HepG2 (cell line): ENCODE data around the gene CD151. TPM values are rescaled to one million over a fixed set of nuclear protein-coding genes. Genes with fewer than 3 reads are reported as not detected.

Source experiments
- AGO1 ChIP-seq: fragments of 200-400 bp; formaldehyde crosslinking; IDR thresholded peaks from 2 replicates; pipeline ENCODE4 v1.6.1; 2017; ENCODE audit warnings: mild to moderate bottlenecking, low read depth, low read length, moderate library complexity; ENCODE audit not compliant: poor library complexity, severe bottlenecking
- PRMT3 ChIP-seq: sonication (generic); formaldehyde crosslinking; IDR thresholded peaks from 2 replicates; pipeline ENCODE4 v1.8.1; 2022; ENCODE audit warnings: low read depth, mild to moderate bottlenecking, moderate library complexity, missing genetic modification reagents, borderline replicate concordance
- ZBED4 ChIP-seq: sonication (generic); formaldehyde crosslinking; IDR thresholded peaks from 2 replicates; pipeline ENCODE4 v1.4.0; 2020; ENCODE audit warnings: missing genetic modification reagents, borderline replicate concordance
- ZFP37 ChIP-seq: sonication (generic); formaldehyde crosslinking; IDR thresholded peaks from 2 replicates; pipeline ENCODE4 v1.4.0; 2020; ENCODE audit warnings: missing genetic modification reagents, borderline replicate concordance
- ZKSCAN1 ChIP-seq: fragments of 150-350 bp; IDR thresholded peaks from 2 replicates; pipeline ENCODE4 v1.6.1; 2014; ENCODE audit warnings: low read length
- ZNF646 ChIP-seq: sonication (generic); formaldehyde crosslinking; IDR thresholded peaks from 2 replicates; pipeline ENCODE4 v1.9.0; 2021; ENCODE audit warnings: mild to moderate bottlenecking, missing genetic modification reagents
- polyA plus RNA-seq, 8 experiments: library from polyadenylated mRNA; depleted of rRNA in 3 of 8; stranded (reverse) in 7 of 8; unstranded in 1 of 8; fragments of >200 nt; fragmentation: Illumina TruSeq in 4 of 8; extraction: Trizol in 4 of 8; gene quantifications; 2 replicates each; pipeline versions ENCODE4 v1.2.1 to v1.2.3, GENCODE V29; 2011 to 2016; ENCODE audit warnings: low read depth in 4 of 8, missing spikeins in 1 of 8, mixed read lengths in 1 of 8; ENCODE audit not compliant: insufficient read depth in 1 of 8
- total RNA-seq, 5 experiments: library from RNA; depleted of rRNA; stranded (reverse); fragments of >200 nt; fragmentation: Illumina TruSeq; extraction: Trizol; gene quantifications; 2 replicates each; pipeline ENCODE4 v1.2.3, GENCODE V29; 2016; ENCODE audit warnings: low read depth in 1 of 5

The CD151 gene
- total and polyA plus RNA-seq, 2 of the 13 experiments (the other 11 are each of a cell fraction or from before 2014, with no cell fraction given) = 125 to 197 TPM

- TF ChIP-seq ZBED4 (CRISPR knock-in tag) = no peak
- TF ChIP-seq ZKSCAN1 = no peak
- TF ChIP-seq AGO1 = peak; percentile 70
- no peak for TF ChIP-seq ZFP37 (CRISPR knock-in tag)
- TF ChIP-seq PRMT3 (CRISPR knock-in tag) = no peak
- no peak for TF ChIP-seq ZNF646
Measured at GRCh38 chr11:860234-861104, 27.7 kb downstream of the CD151 start (continued).
